Esophagus (tissue), 2 donors: ENCODE results near the gene ISOC2. TPM values are rescaled to one million over a fixed set of nuclear protein-coding genes. Genes with fewer than 3 reads are reported as not detected.

Experiments used
- H3K27ac ChIP-seq, 2 donors: one replicate each; pipeline ENCODE4 v1.5.1; 2013; ENCODE audit warnings: low read depth in 2 of 2, mild to moderate bottlenecking in 2 of 2, inconsistent platforms in 1 of 2, low read length in 1 of 2, moderate library complexity in 1 of 2
- H3K27me3 ChIP-seq, 2 donors: one replicate each; pipeline ENCODE4 v1.6.1; 2013; ENCODE audit warnings: low read length in 2 of 2, control low read depth in 1 of 2, mild to moderate bottlenecking in 1 of 2; ENCODE audit not compliant: insufficient read depth in 2 of 2, control insufficient read depth in 1 of 2
- H3K36me3 ChIP-seq, 2 donors: one replicate each; pipeline ENCODE4 v1.6.1; 2013; ENCODE audit warnings: low read length in 1 of 2; ENCODE audit not compliant: control insufficient read depth in 2 of 2, insufficient read depth in 2 of 2
- H3K4me1 ChIP-seq, 2 donors: one replicate each; pipeline ENCODE4 v1.6.1; 2013; ENCODE audit warnings: low read length in 1 of 2; ENCODE audit not compliant: control insufficient read depth in 2 of 2, insufficient read depth in 2 of 2
- H3K4me3 ChIP-seq, 2 donors: one replicate each; pipeline ENCODE4 v1.5.1; 2013; ENCODE audit warnings: low read length in 2 of 2, mild to moderate bottlenecking in 2 of 2, low read depth in 1 of 2, moderate library complexity in 1 of 2
- H3K9me3 ChIP-seq, 2 donors: one replicate each; pipeline ENCODE4 v1.6.1; 2013; ENCODE audit warnings: mild to moderate bottlenecking in 2 of 2, low read depth in 1 of 2, low read length in 1 of 2, moderate library complexity in 1 of 2; ENCODE audit not compliant: control insufficient read depth in 2 of 2, insufficient read depth in 1 of 2
- WGBS, 2 donors: extraction: QIAGEN DNeasy Blood & Tissue Kit; methylation state at CpG; one replicate each; pipeline ENCODE4 v1.1.7; 2013; 5-methylcytosine and 5-hydroxymethylcytosine counted together
- polyA plus RNA-seq, 2 donors: library from polyadenylated mRNA; stranded (reverse); fragments of 200-250 nt; gene quantifications; one replicate each; pipeline ENCODE4 v1.2.3, GENCODE V29; 2013
- donor health status: healthy with polysubstance abuse.
- donor health status: Bipolar disorder and iron deficiency.

ISOC2 gene
- polyA plus RNA-seq, 2 donors: 38.6 to 95.2 TPM

DNA sequence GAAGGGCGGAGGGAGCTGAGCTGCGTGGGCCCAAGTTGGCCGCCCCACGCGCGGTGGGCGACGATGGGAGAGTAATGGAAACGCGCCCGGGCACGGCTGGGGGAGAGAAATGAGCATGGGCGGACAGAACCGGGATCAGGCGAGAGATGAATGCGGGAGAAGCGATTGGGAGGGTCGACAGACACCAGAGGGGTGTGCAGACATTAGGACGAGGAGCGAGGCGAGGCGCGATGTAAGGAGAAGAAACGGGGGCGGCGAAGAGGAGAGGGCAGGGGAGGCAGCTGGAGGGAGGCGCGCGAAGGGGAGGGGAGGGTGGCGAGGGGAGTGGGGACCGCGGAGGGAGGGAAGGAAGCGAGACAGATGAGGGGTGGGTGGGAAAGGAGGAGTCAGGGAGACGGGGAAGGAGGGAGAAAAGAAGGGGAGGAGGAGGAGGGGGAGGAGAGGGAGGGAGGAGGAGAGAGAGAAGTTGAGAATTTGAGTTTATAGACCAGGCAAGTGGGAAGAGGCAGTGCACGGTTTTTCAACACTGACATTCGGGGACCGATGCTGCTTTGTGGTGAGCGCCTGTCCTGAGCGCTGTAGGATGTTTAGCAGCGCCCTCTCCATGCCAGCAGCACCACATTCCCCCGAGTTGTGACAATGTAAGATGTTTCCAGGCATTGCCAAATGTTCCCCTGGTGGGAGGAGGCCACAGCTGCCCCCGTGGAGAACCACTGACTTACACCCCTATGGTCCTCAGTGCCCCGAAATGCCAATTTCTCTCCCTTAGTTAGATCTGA, 18.2 kb downstream of the ISOC2 start, which contains the start of gene SHISA7:
Gene SHISA7 (minus strand): TSS at position 256 of the 779 bp plus-strand sequence. CDS start 437 bp downstream, outside the sequence.
- H3K4me1 ChIP-seq: peaks cover 8 to 20% of the 10 kb centered on the region in 2 donors
- H3K27ac ChIP-seq: no peak within 1 kb of the TSS
- H3K36me3 ChIP-seq: no peaks in the 10 kb centered on the region
- 2 to 3% methylated on average over 43 of the region's 43 CpGs for WGBS, 2 donors
- peaks cover 0 to 10% of the 10 kb centered on the region in 2 donors for H3K9me3 ChIP-seq
- H3K27me3 ChIP-seq: peaks cover 7 to 38% of the 10 kb centered on the region in 2 donors
- H3K4me3 ChIP-seq: no peak within 1 kb of the TSS

DNA sequence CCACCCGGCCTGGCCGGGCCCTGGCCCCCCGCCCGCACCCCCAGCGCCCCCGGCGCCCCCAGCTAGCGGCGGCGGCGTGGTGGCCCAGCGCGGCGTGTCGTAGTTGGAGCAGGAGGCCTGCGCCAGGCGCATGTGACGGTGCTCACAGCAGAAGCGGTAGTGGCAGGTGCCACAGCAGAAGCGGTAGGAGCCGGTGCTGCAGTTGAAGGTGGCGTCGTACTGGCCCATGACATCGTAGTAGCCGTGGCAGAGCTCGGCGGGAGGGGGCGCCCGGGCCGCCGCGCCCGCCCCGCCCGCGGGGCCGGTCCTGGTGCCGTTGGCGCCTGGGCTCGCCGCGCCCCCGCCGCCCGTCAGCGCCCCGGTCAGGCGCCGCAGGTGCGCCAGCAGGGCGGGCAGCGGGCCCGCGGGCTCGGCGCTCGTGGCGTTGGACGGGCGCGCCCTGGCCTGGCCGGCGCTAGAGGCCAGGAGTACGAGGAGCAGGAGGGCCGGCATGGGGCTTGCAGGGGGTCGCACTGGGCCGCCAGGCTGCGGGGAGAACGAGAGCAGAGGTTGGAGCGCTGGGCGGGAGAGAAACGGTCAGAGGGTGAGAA, 19.0 kb downstream of the ISOC2 start:
- Histone ChIP-seq H3K27me3 (peaks cover 7 to 41% of the 10 kb centered on the region in 2 donors), H3K4me3 (no peak overlapping the region), H3K9me3 (peaks cover 0 to 10% of the 10 kb centered on the region in 2 donors), H3K36me3 (no peaks in the 10 kb centered on the region), H3K4me1 (peaks cover 8 to 13% of the 10 kb centered on the region in 2 donors), H3K27ac (no peak overlapping the region)
- 1 to 2% methylated on average over 48 to 72 of the region's 72 CpGs for WGBS, 2 donors

DNA sequence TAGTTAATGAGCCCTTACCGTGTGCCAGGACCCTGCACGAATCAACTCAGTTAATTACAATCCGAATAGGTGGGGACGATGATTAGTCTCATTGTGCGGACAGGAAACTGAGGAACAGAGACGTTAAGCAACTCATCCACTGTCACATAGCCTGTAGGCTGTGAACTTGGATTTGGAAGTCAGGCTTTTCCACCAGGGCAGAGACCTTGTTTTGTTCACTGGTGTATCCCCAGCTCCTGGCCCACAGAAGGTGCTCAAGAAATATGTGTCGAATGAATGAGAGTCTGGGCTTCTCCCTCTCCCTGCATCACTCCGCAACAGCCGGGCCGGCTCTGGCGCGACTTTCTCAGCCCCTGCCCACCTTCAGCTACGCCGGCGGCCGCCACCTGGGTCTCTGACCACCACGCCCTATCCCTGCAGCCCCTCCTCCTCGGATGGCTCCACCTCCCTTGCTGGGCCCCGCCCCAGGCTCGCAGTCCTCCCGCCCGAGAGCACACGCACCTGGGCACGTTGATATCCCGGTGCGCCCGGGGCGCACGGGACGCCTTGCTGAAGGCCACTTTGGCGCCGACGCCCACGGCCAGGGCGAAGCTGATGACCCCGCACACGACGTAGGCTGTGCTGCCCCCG, 19.6 kb downstream of the ISOC2 start:
- no peak overlapping the region for H3K27ac ChIP-seq
- H3K27me3 ChIP-seq: peaks cover 7 to 43% of the 10 kb centered on the region in 2 donors
- peaks cover 0 to 10% of the 10 kb centered on the region in 2 donors for H3K9me3 ChIP-seq
- H3K36me3 ChIP-seq: no peaks in the 10 kb centered on the region
- H3K4me3 ChIP-seq: no peak overlapping the region
- peaks cover 6 to 8% of the 10 kb centered on the region in 2 donors for H3K4me1 ChIP-seq
- WGBS, 2 donors: 1 to 3% methylated on average over 32 to 39 of the region's 39 CpGs

DNA sequence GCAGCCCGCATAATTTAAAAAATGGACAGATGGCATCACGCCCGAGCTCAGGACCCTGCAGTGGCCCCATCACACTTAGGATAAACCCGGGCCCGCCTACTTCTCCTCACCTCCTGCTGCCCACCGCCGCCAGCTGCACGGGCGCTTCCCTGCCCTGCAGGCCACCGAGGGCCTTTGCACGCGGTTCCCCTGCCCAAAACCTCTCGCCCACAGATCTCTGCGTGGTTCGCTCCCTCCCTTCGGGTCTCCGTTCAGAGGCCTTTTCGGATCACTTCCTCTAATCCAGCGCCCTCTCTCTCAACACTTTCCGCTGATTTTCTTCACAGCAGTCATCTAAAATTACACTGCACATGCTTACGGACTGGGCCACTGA, 20.1 kb downstream of the ISOC2 start:
- H3K9me3 ChIP-seq: peaks cover 0 to 10% of the 10 kb centered on the region in 2 donors
- H3K27ac ChIP-seq: no peak overlapping the region
- 4 to 5% methylated on average over 21 of the region's 21 CpGs for WGBS, 2 donors
- H3K36me3 ChIP-seq: no peaks in the 10 kb centered on the region
- peaks cover 7 to 43% of the 10 kb centered on the region in 2 donors for H3K27me3 ChIP-seq
- H3K4me1 ChIP-seq: peaks cover 6 to 8% of the 10 kb centered on the region in 2 donors
- H3K4me3 ChIP-seq: no peak overlapping the region

DNA sequence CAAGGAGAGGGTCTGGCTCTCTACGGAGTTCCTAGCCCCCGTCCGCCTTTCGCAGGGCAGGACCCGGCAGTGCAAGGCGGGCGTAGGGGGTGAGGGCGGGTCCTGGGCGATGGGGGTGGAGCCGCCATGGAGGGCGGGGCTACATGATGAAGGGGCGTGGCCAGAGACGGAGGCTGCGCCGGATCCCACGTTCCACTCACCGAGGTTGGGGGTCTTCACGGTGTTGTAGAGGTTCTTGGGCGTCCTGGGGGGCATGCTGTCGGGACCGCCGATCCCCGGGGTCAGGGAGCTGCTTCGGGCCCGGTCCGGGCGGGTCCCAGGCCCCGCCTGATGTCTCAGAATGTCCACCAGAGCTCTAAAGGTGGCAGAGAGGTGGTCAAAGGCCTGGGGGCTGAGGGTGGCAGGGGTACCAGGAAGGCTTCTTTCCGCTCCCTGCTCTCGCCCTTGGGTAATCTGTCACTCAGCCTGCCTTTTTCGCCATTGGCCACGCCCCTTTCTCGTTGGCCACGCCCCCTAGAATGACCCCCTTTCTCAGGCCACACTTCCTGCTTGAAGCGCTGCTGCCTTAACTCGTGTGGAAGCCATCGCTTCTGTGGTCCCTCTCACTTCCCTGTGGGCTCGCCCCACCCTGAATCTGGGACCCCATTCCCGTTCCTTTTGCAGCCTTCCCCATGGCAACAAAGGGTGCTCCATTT, 20.9 kb downstream of the ISOC2 start:
- peaks cover 7 to 43% of the 10 kb centered on the region in 2 donors for H3K27me3 ChIP-seq
- 8 to 12% methylated on average over 38 to 39 of the region's 39 CpGs for WGBS, 2 donors
- H3K4me3 ChIP-seq: no peak overlapping the region

DNA sequence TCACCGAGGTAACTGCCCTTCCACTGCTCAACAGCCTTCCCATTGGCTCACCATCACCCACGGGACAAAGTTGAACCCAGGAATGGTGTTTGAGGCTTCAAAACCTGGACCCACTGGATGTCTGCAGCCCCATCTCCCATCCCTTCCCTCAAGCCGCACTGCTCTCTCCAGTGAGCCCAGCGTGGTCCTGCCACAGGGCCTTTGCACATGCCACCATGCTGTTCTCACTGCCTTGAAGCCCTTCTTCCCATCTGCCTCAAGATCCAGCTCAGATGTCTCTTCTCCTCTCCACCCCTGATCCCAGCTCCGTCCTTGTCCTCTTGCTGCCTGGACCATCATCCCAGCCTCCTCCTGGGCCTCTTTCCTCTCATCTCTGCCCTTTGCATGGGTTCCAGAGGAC, 22.4 kb downstream of the ISOC2 start:
- no peak overlapping the region for H3K27ac ChIP-seq
- peaks cover 6 to 8% of the 10 kb centered on the region in 2 donors for H3K4me1 ChIP-seq
- H3K4me3 ChIP-seq: no peak overlapping the region
- WGBS, 2 donors: 77 to 83% methylated on average over 5 of the region's 5 CpGs
- H3K27me3 ChIP-seq: peaks cover 7 to 43% of the 10 kb centered on the region in 2 donors
- no peaks in the 10 kb centered on the region for H3K36me3 ChIP-seq
- H3K9me3 ChIP-seq: peaks cover 0 to 14% of the 10 kb centered on the region in 2 donors

More for the DNA sequence above, 20.9 kb downstream of the ISOC2 start:
- peaks cover 6 to 8% of the 10 kb centered on the region in 2 donors for H3K4me1 ChIP-seq
- H3K36me3 ChIP-seq: no peaks in the 10 kb centered on the region
- peaks cover 0 to 10% of the 10 kb centered on the region in 2 donors for H3K9me3 ChIP-seq
- no peak overlapping the region for H3K27ac ChIP-seq

DNA sequence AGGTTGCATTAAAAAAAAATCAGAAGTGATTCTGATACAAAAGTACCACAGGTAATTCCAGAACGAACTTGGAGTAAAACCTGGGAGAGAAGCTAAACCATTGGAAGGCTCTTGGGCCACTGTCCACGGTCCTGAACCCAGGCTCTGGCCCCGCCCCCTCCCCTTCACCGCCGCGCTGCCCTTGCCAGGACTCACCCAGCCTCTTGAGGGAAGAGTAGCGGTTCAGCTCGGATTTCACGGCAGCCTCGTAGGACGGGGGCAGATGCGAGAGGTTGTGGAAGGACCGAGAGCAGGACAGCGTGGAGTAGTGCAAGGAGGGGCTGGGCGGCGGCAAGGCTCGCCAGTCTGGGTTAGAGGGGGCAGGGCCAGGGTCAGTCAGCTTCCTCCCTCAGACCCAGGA, 24.0 kb downstream of the ISOC2 start:
- Histone ChIP-seq H3K36me3 (no peaks in the 10 kb centered on the region), H3K27ac (no peak overlapping the region), H3K27me3 (peaks cover 4 to 40% of the 10 kb centered on the region in 2 donors), H3K4me1 (peaks cover 5 to 6% of the 10 kb centered on the region in 2 donors), H3K9me3 (peaks cover 0 to 14% of the 10 kb centered on the region in 2 donors), H3K4me3 (no peak overlapping the region)
- 3 to 4% methylated on average over 17 of the region's 17 CpGs for WGBS, 2 donors

DNA sequence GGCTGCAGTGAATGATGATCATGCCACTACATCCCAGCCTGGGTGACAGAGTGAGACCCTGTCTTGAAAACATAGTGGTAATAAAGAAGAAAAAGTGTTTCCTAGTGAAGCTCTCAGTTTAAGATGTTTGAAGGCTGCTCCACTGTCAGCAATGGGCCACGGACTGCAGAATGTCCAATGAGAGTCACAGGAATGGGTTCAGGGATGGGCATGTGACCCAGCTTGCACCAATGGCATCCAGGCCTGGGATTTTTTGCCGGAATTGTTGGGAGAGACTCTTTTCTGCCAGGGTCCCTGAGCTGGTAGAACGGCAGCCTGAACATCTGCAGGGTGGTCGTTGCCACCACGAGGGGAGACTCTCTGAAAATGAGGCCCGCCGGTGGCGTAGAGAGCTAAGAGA, 24.6 kb downstream of the ISOC2 start:
- no peak overlapping the region for H3K27ac ChIP-seq
- H3K9me3 ChIP-seq: peaks cover 0 to 19% of the 10 kb centered on the region in 2 donors
- H3K27me3 ChIP-seq: peaks cover 4 to 34% of the 10 kb centered on the region in 2 donors
- 47 to 48% methylated on average over 8 of the region's 8 CpGs for WGBS, 2 donors
- no peak overlapping the region for H3K4me3 ChIP-seq
- H3K4me1 ChIP-seq: peaks cover 2 to 3% of the 10 kb centered on the region in 2 donors
- no peaks in the 10 kb centered on the region for H3K36me3 ChIP-seq

DNA sequence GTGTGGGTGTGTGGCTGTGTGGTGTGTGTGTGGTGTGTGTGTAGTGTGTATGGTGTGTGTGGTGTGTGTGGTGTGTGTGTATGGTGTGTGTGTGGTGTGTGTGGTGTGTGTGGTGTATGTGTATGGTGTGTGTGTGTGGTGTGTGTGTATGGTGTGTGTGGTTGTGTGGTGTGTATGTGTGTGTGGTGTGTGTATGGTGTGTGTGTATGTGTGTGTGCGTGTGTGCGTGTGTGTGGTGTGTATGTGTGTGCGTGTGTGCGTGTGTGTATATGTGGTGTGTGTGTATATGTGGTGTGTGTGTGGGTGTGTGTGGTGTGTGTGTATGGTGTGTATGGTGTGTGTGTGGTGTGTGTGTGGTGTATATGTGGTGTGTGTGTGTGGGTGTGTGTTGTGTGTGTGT, 26.4 kb downstream of the ISOC2 start:
- H3K4me3 ChIP-seq: no peak overlapping the region
- WGBS, 2 donors: 95 to 96% methylated on average over 4 of the region's 4 CpGs
- H3K36me3 ChIP-seq: no peaks in the 10 kb centered on the region
- no peaks in the 10 kb centered on the region for H3K4me1 ChIP-seq
- H3K27ac ChIP-seq: no peak overlapping the region
- peaks cover 4 to 28% of the 10 kb centered on the region in 2 donors for H3K27me3 ChIP-seq
- peaks cover 0 to 12% of the 10 kb centered on the region in 2 donors for H3K9me3 ChIP-seq
